GM06990 (cell line): ENCODE results near the gene FFAR4.

ENCODE experiments used
- DNase-seq: peaks from one replicate; pipeline ENCODE4 v3.0.0-alpha.2; 2011; ENCODE audit not compliant: insufficient read length; ENCODE audit errors: extremely low read depth
- H3K27me3 ChIP-seq: replicated peaks from 2 replicates; pipeline ENCODE4 v1.6.0; 2011; ENCODE audit warnings: low read length; ENCODE audit not compliant: control insufficient read depth, insufficient read depth
- H3K36me3 ChIP-seq: 2 replicates; pipeline ENCODE4 v1.5.1; 2011; ENCODE audit warnings: low read length; ENCODE audit not compliant: control insufficient read depth, insufficient read depth
- H3K4me3 ChIP-seq: replicated peaks from 2 replicates; pipeline ENCODE4 v1.5.1; 2011; ENCODE audit warnings: low read depth, mild to moderate bottlenecking, control low read depth, low read length
- TF ChIP-seq, protein P1 (sequence below): IDR thresholded peaks from 2 replicates; pipeline ENCODE4 v1.5.1; 2011; ENCODE audit warnings: low read length, control low read depth, mild to moderate bottlenecking, inconsistent platforms; ENCODE audit not compliant: insufficient read depth, poor library complexity, severe bottlenecking

The FFAR4 gene

DNA sequence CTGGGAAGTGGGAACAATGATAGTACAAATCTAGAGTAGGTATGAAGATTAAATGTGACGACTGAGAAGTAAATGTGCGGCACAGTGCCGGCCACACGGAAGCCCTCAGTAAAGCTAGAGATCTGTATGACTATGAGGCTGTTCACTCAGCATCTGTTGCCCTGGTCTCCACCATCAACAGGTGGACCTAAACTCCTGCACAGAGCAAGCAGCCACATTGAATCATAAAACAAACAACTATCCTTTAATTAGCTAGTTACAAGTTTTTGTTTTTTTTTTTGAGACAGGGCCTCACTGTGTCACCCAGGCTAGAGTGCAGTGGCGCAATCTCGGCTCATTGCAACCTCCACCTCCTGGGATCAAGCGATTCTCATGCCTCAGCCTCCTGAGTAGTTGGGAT lies 18.0 kb downstream of the FFAR4 start:
- Histone ChIP-seq H3K4me3 (no peak overlapping the region), H3K27me3 (no peaks in the 10 kb centered on the region), H3K36me3 (no peaks in the 10 kb centered on the region)
- TF ChIP-seq, protein P1, sequence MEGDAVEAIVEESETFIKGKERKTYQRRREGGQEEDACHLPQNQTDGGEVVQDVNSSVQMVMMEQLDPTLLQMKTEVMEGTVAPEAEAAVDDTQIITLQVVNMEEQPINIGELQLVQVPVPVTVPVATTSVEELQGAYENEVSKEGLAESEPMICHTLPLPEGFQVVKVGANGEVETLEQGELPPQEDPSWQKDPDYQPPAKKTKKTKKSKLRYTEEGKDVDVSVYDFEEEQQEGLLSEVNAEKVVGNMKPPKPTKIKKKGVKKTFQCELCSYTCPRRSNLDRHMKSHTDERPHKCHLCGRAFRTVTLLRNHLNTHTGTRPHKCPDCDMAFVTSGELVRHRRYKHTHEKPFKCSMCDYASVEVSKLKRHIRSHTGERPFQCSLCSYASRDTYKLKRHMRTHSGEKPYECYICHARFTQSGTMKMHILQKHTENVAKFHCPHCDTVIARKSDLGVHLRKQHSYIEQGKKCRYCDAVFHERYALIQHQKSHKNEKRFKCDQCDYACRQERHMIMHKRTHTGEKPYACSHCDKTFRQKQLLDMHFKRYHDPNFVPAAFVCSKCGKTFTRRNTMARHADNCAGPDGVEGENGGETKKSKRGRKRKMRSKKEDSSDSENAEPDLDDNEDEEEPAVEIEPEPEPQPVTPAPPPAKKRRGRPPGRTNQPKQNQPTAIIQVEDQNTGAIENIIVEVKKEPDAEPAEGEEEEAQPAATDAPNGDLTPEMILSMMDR = no peak
- no peak for DNase-seq

DNA sequence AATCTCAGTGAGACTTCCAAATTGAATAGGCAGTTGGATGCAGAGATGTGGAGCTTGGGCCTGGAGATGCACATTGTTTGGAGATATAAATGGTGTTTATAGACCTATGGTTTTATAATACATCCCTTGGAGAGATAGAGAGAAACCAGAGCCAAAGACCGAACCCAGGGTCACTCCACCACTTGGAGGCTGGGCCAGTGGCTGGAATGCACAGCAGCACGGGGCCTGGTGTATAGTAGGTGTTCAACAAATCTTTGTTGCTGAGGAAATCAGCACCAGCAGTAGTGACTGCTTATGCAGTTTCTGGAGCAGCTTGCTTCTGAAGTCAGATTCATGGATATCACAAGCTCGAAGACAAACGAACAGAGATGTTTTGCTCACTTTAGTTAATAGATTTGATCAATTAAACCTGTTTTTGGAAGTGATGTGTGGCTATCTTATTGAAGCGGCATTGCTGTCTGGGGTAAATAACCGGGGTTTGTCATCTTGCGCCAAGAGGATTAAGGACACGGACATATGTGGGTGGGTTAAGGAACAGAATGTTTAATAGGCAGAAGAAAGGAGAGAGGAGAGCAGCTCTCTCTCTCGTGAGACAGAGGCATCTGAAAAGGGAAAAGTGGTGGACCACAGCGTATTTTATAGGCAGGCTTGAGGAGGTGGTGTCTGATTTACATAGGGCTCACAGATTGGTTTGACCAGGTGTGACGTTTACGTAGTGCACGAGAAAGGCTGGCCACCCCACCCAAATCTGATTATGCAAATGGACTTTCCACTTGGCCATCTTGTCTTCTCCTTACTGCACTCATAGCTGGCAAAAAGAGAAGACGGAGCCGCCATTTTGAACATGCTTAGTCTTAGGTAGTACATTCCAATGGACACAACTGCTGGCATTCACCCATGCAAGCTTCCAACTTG lies 23.4 kb downstream of the FFAR4 start:
- H3K36me3 ChIP-seq = no peaks in the 10 kb centered on the region
- DNase-seq = no peak
- H3K27me3 ChIP-seq = no peaks in the 10 kb centered on the region
- TF ChIP-seq, protein P1 = no peak
- no peak overlapping the region for H3K4me3 ChIP-seq

DNA sequence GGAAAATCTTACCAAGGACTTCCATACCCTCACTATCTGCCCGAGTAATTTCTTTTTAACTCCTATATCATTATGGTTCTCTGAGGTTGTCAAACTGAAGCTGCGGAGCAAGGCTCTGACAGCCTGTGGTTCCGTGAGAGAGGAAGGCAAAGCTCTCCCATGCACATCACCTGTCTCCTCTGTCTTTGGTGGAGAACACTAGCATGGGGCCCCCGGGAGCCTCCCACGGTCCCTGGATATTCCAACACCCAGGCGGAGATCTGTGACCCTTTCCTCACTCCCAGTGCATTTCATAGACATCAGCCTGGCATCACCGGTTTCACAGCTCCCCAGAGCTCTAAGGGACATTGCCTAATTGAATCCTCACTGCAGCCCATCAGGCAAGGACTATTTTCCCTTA lies 24.2 kb downstream of the FFAR4 start:
- DNase-seq = no peak
- TF ChIP-seq, protein P1 = no peak
- Histone ChIP-seq H3K36me3 (no peaks in the 10 kb centered on the region), H3K4me3 (no peak overlapping the region), H3K27me3 (no peaks in the 10 kb centered on the region)

DNA sequence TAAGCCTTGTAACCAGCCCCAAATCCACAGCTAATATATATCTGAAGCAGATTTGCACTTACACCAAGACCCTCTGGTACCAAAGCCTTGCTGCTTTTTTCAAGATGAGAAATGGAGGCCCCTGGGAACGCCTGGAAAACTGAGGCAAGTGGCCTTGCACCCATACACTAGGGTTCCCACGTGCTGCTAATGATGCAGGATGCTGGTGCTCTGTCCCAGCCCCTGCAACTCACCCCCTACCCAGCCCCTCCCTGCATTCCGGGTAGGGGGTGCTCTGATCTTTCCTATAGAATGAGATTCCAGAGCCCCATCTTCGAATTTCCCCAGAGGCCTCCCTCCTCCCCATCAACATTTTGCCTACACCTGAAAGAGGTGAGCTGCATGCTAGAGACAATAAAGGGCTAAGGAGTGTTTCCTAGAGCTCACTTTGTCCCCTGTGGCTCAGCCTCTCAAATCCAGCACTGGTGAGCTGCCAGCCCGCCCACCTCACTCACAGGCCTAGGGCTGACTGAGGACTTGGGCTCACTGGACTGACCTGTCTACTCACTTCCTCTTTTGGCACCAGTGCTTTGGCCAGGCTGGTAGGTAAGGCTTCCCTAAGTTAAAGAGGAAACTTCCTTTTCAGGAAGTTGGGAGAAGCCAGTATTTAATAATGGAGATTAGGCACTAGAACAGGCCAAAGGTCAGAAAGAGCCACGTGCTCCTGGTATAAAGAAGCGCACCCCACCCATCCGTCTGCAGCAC lies 24.8 kb downstream of the FFAR4 start:
- Histone ChIP-seq H3K4me3 (no peak overlapping the region), H3K27me3 (no peaks in the 10 kb centered on the region), H3K36me3 (no peaks in the 10 kb centered on the region)
- TF ChIP-seq, protein P1 = no peak
- no peak for DNase-seq

DNA sequence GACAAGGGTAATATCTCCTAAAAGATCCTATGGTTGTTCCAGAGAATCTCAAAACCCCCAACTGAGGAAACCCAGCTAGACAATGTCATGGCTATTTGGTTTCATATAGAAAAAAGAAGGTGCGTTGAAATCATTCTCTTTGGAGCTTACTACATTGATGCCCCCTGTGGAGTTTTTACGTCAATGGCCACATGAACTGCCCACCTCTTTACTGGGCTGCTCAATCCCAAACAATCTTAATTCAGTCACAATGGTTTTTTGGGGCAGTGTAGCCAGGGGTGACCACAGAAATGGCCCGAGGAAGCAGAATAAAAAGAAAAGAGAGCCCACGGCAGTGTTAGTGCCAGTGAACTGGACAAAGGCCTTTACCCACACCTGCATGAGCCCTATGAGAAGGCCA lies 26.8 kb downstream of the FFAR4 start:
- no peaks in the 10 kb centered on the region; the same call in 1 of the 2 replicates for H3K27me3 ChIP-seq
- H3K36me3 ChIP-seq = no peaks in the 10 kb centered on the region
- no peak for DNase-seq
- TF ChIP-seq, protein P1 = no peak
- no peak overlapping the region for H3K4me3 ChIP-seq
